ENCODE results near the gene KRT16. TPM values are rescaled to one million over a fixed set of nuclear protein-coding genes. Genes with fewer than 3 reads are reported as not detected.
"Not testable (repeated sequence)": the region's sequence is repeated elsewhere in the genome, so short reads cannot be mapped to it uniquely, and the experiment has no call there.

KRT16 gene
- total RNA-seq, 1 donor from 2014 or later, result 0.40 TPM

DNA sequence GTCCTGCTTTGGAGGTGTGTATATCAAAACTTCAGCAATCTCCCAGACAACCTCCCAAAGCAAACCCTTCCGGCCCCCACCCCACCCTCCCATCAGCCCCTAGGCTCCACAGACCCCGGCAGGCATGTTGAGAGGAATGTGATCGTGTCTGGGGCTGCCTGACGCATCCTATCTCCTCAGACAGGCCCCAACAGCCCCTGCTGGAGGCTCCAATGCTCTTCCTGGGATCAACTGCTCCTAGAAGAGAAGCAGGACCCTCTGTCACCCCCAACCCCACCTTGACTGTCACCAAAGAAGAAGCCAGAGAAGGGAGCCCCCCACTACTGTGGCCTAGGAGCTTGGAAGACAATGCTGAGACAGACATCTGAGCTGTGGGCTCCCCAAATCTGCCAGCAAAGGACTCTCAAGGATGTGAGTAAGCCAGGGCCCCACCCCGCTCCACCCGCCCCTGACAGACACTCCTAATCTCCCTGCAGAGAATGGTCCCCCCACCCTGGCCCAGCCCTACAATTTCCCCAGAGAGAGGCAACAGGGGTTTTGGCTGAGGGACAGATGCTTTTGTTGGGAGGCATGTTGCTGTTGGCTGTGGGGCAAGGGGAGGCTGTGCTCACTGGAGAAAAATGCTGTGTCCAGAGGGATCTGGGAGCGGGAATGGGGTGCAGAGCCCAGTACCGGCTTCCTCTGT, 24.3 kb downstream of the KRT16 start:
- no peak overlapping the region for H3K4me3 Mint-ChIP-seq
- no peak for TF ChIP-seq CTCF (IDR thresholded peaks at IDR 0.05; ENCODE audit: unreplicated experiment)
- H3K27ac Mint-ChIP-seq, result peak overlapping the region; percentile 72
- H3K4me1 Mint-ChIP-seq, result peaks cover 12% of the 10 kb centered on the region
- no peaks in the 10 kb centered on the region for H3K36me3 Mint-ChIP-seq
- H3K27me3 Mint-ChIP-seq (ENCODE audit: low read depth), result no peaks in the 10 kb centered on the region
- DNase-seq (ENCODE audit: low spot score in 2 of 2, unreplicated experiment in 2 of 2), result no peak
- no peaks in the 10 kb centered on the region for H3K9me3 Mint-ChIP-seq

GRCh38 chr17:41586863-41587495, 25.6 kb downstream of the KRT16 start, which contains the start of gene KRT14:
Gene KRT14, minus strand, starts transcription at chr17:41586895. Its CDS starts 61 bp downstream, at chr17:41586834.
- no peak for DNase-seq (ENCODE audit: low spot score in 2 of 2, unreplicated experiment in 2 of 2)
- TF ChIP-seq CTCF (IDR thresholded peaks at IDR 0.05; ENCODE audit: unreplicated experiment), result no peak
- Mint-ChIP-seq H3K4me1 (peaks cover 6% of the 10 kb centered on the region), H3K36me3 (no peaks in the 10 kb centered on the region), H3K4me3 (no peak within 1 kb of the TSS), H3K27ac (no peak within 1 kb of the TSS), H3K9me3 (no peaks in the 10 kb centered on the region), H3K27me3 (ENCODE audit: low read depth) (no peaks in the 10 kb centered on the region)

- Mint-ChIP-seq H3K4me3 (no peak overlapping the region), H3K9me3 (no peaks in the 10 kb centered on the region), H3K27ac (no peak overlapping the region)
These were observed 27.1 kb downstream of the KRT16 start for GRCh38 chr17:41585301-41586056.

GRCh38 chr17:41584331-41584927, 28.1 kb downstream of the KRT16 start:
- not testable (repeated sequence) for H3K27me3 Mint-ChIP-seq (ENCODE audit: low read depth); DNase-seq (ENCODE audit: low spot score in 2 of 2, unreplicated experiment in 2 of 2); H3K27ac Mint-ChIP-seq; H3K9me3 Mint-ChIP-seq; H3K4me3 Mint-ChIP-seq; H3K36me3 Mint-ChIP-seq; H3K4me1 Mint-ChIP-seq

More at GRCh38 chr17:41585301-41586056, 27.1 kb downstream of the KRT16 start:
- Mint-ChIP-seq H3K4me1 (peaks cover 6% of the 10 kb centered on the region), H3K36me3 (no peaks in the 10 kb centered on the region), H3K27me3 (ENCODE audit: low read depth) (no peaks in the 10 kb centered on the region)
- DNase-seq (ENCODE audit: low spot score in 2 of 2, unreplicated experiment in 2 of 2), result no peak
- no peak for TF ChIP-seq CTCF (IDR thresholded peaks at IDR 0.05; ENCODE audit: unreplicated experiment)

GRCh38 chr17:41583137-41584127, 29.1 kb downstream of the KRT16 start:
- no peaks in the 10 kb centered on the region for H3K9me3 Mint-ChIP-seq
- no peak overlapping the region for H3K27ac Mint-ChIP-seq
- no peaks in the 10 kb centered on the region for H3K36me3 Mint-ChIP-seq
- peaks cover 7% of the 10 kb centered on the region for H3K4me1 Mint-ChIP-seq
- H3K27me3 Mint-ChIP-seq (ENCODE audit: low read depth), result no peaks in the 10 kb centered on the region
- no peak for DNase-seq (ENCODE audit: low spot score in 2 of 2, unreplicated experiment in 2 of 2)
- TF ChIP-seq CTCF (IDR thresholded peaks at IDR 0.05; ENCODE audit: unreplicated experiment), result no peak
- H3K4me3 Mint-ChIP-seq, result no peak overlapping the region

DNA sequence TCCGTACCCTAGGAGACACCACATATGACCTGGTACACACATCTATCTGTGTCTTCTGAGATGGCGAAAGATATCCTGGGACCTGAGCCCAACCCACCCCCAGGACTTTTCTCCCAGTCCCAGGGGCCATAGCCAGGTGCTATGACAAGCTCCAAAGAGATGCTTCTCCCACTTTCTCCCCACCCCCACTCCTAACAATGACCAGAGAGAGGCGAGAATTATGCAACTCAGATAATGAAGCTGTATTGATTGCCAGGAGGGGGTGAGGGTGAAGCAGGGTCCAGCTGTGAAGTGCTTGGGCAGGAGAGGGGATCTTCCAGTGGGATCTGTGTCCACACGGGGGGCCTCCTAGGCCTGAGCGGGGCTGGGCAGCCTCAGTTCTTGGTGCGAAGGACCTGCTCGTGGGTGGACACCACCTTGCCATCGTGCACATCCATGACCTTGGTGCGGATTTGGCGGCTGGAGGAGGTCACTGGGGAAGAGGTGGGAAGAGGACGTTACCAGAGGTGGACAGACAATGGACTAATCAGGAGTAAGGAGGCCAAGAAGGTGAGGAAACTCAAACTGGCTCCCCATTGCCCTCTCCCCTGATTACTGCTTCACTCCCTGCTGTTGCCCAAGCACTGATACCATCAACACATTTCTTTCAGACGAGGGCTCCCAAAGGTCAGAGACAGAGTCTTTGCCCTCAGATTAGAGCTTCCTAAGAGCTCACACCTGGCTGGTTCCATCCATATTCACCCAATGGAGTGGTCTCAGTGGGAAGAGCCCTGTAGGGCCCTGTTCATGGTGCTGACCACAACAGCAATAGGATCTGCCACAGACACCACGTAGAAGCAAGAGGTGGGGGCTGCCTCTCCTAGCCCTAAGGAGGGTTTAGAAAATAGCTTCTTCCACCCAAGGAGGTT, 30.3 kb downstream of the KRT16 start:
- H3K36me3 Mint-ChIP-seq; H3K9me3 Mint-ChIP-seq; H3K4me3 Mint-ChIP-seq; H3K4me1 Mint-ChIP-seq; H3K27ac Mint-ChIP-seq; DNase-seq (ENCODE audit: low spot score in 2 of 2, unreplicated experiment in 2 of 2); H3K27me3 Mint-ChIP-seq (ENCODE audit: low read depth): not testable (repeated sequence)

Data from mesothelial cell of epicardium (in vitro differentiated cells).